Measurements from ENCODE around the gene RNF39. TPM values are rescaled to one million over a fixed set of nuclear protein-coding genes. Genes with fewer than 3 reads are reported as not detected.

Gene RNF39
- total and polyA plus RNA-seq, 2 of the 4 experiments (the other 2 are of a cell fraction): not detected

- ATAC-seq (ENCODE audit: low read depth) (no peak), DNase-seq (no peak)
- no peaks in the 10 kb centered on the region for H3K4me1 ChIP-seq (ENCODE audit: control insufficient read depth, insufficient read depth, low read length)
- peaks cover 51% of the 10 kb centered on the region for H3K27me3 ChIP-seq (ENCODE audit: control insufficient read depth, insufficient read depth, low read length)
- H4K8ac ChIP-seq (ENCODE audit: low read depth in 2 of 2, low read length in 2 of 2): no peak overlapping the region
- H3K4ac ChIP-seq (ENCODE audit: low read depth, low read length): no peak overlapping the region
- H3K9ac ChIP-seq (ENCODE audit: low read depth, low read length): no peak overlapping the region
- no TSS peak for BruUV-seq (replicated peaks)
- H4K5ac ChIP-seq (ENCODE audit: low read depth, low read length): no peak overlapping the region
- H3K9me1 ChIP-seq (ENCODE audit: insufficient read depth, low read length): no peaks in the 10 kb centered on the region
- no peak overlapping the region for H2BK15ac ChIP-seq (ENCODE audit: low read depth, low read length)
- no peak overlapping the region for H2AFZ ChIP-seq (replicated peaks; ENCODE audit: low read length, poor library complexity)
- no peak overlapping the region for H2BK5ac ChIP-seq (ENCODE audit: low read depth, low read length, poor library complexity, severe bottlenecking)
- no peaks in the 10 kb centered on the region for H3K79me1 ChIP-seq (ENCODE audit: low read depth in 1 of 2, low read length in 2 of 2)
- 67% methylated on average over 9 of the region's 10 CpGs; no CpG with 5 or more reads in 1 of the 2 experiments for WGBS, 2 experiments (ENCODE audit: extremely low coverage in 2 of 2, insufficient read length in 1 of 2)
- no peak overlapping the region for H2AK5ac ChIP-seq (ENCODE audit: low read depth, low read length)
- ChIA-PET CTCF (no interaction called here), POLR2A (ENCODE audit: unreplicated experiment) (no interaction called here)
- no peak overlapping the region for H3K4me3 ChIP-seq (ENCODE audit: insufficient read depth, low read depth, low read length)
- H3K18ac ChIP-seq (ENCODE audit: low read depth, low read length): no peak overlapping the region
- H3K23ac ChIP-seq (ENCODE audit: low read depth, low read length): no peak overlapping the region
- no peak overlapping the region for H2BK20ac ChIP-seq (ENCODE audit: low read depth, low read length)
- no peak overlapping the region for H2BK120ac ChIP-seq (ENCODE audit: low read depth, low read length)
- H3K9me3 ChIP-seq (ENCODE audit: control insufficient read depth, insufficient read depth, low read length): peaks cover 2% of the 10 kb centered on the region; the same call in 1 of the 2 replicates
- H4K20me1 ChIP-seq (ENCODE audit: insufficient read depth, low read length): no peaks in the 10 kb centered on the region
- no peak overlapping the region for H3K56ac ChIP-seq (ENCODE audit: extremely low read depth, insufficient read depth, low read length)
- dilution Hi-C loops (cut with HindIII; ENCODE audit: low sequenced_read_pairs, unreplicated experiment): no loop called here
- no peak overlapping the region for H2AK9ac ChIP-seq (replicated peaks; ENCODE audit: low read depth, low read length, poor library complexity)
- in situ Hi-C loops (cut with MboI; ENCODE audit: low sequenced_read_pairs): no loop called here
- H3K14ac ChIP-seq (replicated peaks; ENCODE audit: low read depth, low read length): no peak overlapping the region
- intact Hi-C loops (cut with micrococcal nuclease): no loop called here
- no peak overlapping the region for H3K27ac ChIP-seq (ENCODE audit: insufficient read depth, low read length)
- TF ChIP-seq FOS (IDR thresholded peaks at IDR 0.05; ENCODE audit: low read depth, low read length) (no peak), RFX5 (IDR thresholded peaks at IDR 0.05; ENCODE audit: low read depth, low read length) (no peak), MXI1 (IDR thresholded peaks at IDR 0.05; ENCODE audit: borderline replicate concordance, low read depth, low read length) (no peak), BHLHE40 (IDR thresholded peaks at IDR 0.05; ENCODE audit: low read depth, low read length) (no peak), POLR2A (IDR thresholded peaks at IDR 0.05; ENCODE audit: low read depth, low read length) (no peak), RAD21 (IDR thresholded peaks at IDR 0.05; ENCODE audit: low read length) (no peak), NFE2L2 (IDR thresholded peaks at IDR 0.05; ENCODE audit: low read depth, low read length) (no peak), CEBPB (IDR thresholded peaks at IDR 0.05; ENCODE audit: low read depth, low read length) (no peak), MAFK (IDR thresholded peaks at IDR 0.05; ENCODE audit: low read depth, low read length) (no peak), CHD1 (IDR thresholded peaks at IDR 0.05; ENCODE audit: low read depth, low read length) (no peak), MAZ (IDR thresholded peaks at IDR 0.05; ENCODE audit: borderline replicate concordance, low read depth, low read length) (no peak), RCOR1 (IDR thresholded peaks at IDR 0.05; ENCODE audit: insufficient replicate concordance, low read length) (no peak), SMC3 (IDR thresholded peaks at IDR 0.05; ENCODE audit: low read depth, low read length) (no peak)
- TF ChIP-seq, protein P1, sequence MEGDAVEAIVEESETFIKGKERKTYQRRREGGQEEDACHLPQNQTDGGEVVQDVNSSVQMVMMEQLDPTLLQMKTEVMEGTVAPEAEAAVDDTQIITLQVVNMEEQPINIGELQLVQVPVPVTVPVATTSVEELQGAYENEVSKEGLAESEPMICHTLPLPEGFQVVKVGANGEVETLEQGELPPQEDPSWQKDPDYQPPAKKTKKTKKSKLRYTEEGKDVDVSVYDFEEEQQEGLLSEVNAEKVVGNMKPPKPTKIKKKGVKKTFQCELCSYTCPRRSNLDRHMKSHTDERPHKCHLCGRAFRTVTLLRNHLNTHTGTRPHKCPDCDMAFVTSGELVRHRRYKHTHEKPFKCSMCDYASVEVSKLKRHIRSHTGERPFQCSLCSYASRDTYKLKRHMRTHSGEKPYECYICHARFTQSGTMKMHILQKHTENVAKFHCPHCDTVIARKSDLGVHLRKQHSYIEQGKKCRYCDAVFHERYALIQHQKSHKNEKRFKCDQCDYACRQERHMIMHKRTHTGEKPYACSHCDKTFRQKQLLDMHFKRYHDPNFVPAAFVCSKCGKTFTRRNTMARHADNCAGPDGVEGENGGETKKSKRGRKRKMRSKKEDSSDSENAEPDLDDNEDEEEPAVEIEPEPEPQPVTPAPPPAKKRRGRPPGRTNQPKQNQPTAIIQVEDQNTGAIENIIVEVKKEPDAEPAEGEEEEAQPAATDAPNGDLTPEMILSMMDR (conservative IDR thresholded peaks at IDR 0.05; ENCODE audit: low read depth, low read length): no peak
- TF ChIP-seq, protein P2, sequence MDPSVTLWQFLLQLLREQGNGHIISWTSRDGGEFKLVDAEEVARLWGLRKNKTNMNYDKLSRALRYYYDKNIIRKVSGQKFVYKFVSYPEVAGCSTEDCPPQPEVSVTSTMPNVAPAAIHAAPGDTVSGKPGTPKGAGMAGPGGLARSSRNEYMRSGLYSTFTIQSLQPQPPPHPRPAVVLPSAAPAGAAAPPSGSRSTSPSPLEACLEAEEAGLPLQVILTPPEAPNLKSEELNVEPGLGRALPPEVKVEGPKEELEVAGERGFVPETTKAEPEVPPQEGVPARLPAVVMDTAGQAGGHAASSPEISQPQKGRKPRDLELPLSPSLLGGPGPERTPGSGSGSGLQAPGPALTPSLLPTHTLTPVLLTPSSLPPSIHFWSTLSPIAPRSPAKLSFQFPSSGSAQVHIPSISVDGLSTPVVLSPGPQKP (IDR thresholded peaks at IDR 0.05; ENCODE audit: borderline replicate concordance, low read depth, low read length): no peak
- TF ChIP-seq, protein P3, sequence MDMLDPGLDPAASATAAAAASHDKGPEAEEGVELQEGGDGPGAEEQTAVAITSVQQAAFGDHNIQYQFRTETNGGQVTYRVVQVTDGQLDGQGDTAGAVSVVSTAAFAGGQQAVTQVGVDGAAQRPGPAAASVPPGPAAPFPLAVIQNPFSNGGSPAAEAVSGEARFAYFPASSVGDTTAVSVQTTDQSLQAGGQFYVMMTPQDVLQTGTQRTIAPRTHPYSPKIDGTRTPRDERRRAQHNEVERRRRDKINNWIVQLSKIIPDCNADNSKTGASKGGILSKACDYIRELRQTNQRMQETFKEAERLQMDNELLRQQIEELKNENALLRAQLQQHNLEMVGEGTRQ (IDR thresholded peaks at IDR 0.05; ENCODE audit: low read depth, low read length): no peak
- no peak overlapping the region for H3K4me2 ChIP-seq (ENCODE audit: low read depth, low read length)
- no peak overlapping the region for H4K91ac ChIP-seq (ENCODE audit: insufficient read depth, low read depth, low read length)
- no peaks in the 10 kb centered on the region for H3K36me3 ChIP-seq (ENCODE audit: control insufficient read depth, insufficient read depth, low read length)
Observed at GRCh38 chr6:30112402-30112994, 36.9 kb upstream of the RNF39 start.
